Lower lobe of right lung (tissue), 2 donors: Measurements from ENCODE around the gene TNC. TPM values are rescaled to one million over a fixed set of nuclear protein-coding genes. Genes with fewer than 3 reads are reported as not detected.

Experiments used
- ATAC-seq, 2 donors: fragments of 200-7000 bp; cut with Tn5 transposase; one replicate each; pipeline ENCODE4 v1.9.1; 2020 to 2022; ENCODE audit warnings: mild to moderate bottlenecking in 2 of 2, moderate library complexity in 2 of 2
- DNase-seq: peaks from one replicate; pipeline ENCODE4 v3.0.0-alpha.2; 2020
- H3K27ac ChIP-seq: fragments of 200-600 bp; one replicate; pipeline ENCODE4 v1.8.0; 2022
- H3K27me3 ChIP-seq: fragments of 200-600 bp; one replicate; pipeline ENCODE4 v1.8.0; 2022; ENCODE audit warnings: low read depth
- H3K36me3 ChIP-seq: fragments of 200-600 bp; one replicate; pipeline ENCODE4 v1.8.0; 2022; ENCODE audit warnings: mild to moderate bottlenecking
- H3K4me1 ChIP-seq: fragments of 200-600 bp; one replicate; pipeline ENCODE4 v1.8.0; 2022
- H3K4me3 ChIP-seq: fragments of 200-600 bp; one replicate; pipeline ENCODE4 v1.8.0; 2022; ENCODE audit warnings: mild to moderate bottlenecking
- H3K9me3 ChIP-seq: fragments of 200-600 bp; one replicate; pipeline ENCODE4 v1.8.0; 2022
- intact Hi-C: fragments of 100-400 bp; cut with DNase I; formaldehyde crosslinking; loops from one replicate; pipeline ENCODE4 v1.11.0; 2022
- total RNA-seq: library from RNA; stranded (reverse); fragmentation: NEBNext Ultra II Directional; extraction: Animal tissue kit (Norgen Biotek cat#: 25700); gene quantifications from one replicate; pipeline ENCODE4 v1.2.1, GENCODE V29; 2021
- TF ChIP-seq, protein P1 (sequence below): fragments of 200-600 bp; IDR thresholded peaks from one replicate; pipeline ENCODE4 v1.8.0; 2022; ENCODE audit warnings: antibody characterized with exemption, mild to moderate bottlenecking
- donor health status: DM: no; HTN: yes; CAD: no; lungs with severe emphysema.

Gene TNC
- total RNA-seq, 1 donor from 2014 or later: 18.5 TPM

DNA sequence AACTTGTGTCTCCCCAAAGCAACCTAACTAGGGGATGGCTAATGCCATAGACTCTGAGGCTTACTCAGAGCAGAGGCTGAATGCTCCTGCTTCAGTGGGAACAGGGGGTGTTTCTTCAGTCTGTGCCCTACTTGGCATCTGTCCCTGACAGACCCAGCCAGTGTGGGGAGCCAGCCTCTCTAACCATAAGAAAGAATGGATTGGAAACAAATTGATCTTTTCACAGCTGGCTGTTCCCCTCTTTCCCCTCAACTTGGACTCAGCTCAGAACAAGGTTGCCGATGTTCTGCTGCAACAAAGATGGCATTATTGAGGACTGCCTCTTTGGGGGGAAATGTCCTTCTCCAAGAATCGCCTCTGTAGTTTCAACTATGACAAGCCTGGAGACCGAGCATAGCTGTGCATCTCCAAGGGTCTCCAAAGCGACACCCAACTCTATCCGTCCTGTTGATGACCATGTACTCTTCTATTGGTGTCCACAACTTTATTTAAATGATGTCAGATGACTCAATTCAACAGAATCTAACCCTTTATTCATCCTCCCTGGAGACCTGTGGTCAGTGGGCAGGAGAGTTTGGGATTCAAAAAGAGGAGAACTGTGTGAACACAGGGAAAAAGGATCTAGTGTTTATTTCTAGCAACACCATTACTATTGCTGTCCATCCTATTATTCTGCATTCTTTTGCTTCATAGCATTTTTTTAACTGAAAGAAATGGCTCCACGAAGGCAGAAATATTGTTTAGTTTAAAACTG, 24.7 kb upstream of the TNC start:
- ATAC-seq (no peak), DNase-seq (no peak)
- Histone ChIP-seq H3K27ac (no peak overlapping the region), H3K36me3 (no peaks in the 10 kb centered on the region), H3K4me3 (no peak overlapping the region), H3K9me3 (no peaks in the 10 kb centered on the region), H3K27me3 (no peaks in the 10 kb centered on the region), H3K4me1 (no peaks in the 10 kb centered on the region)
- intact Hi-C loops: no loop called here
- TF ChIP-seq, protein P1, sequence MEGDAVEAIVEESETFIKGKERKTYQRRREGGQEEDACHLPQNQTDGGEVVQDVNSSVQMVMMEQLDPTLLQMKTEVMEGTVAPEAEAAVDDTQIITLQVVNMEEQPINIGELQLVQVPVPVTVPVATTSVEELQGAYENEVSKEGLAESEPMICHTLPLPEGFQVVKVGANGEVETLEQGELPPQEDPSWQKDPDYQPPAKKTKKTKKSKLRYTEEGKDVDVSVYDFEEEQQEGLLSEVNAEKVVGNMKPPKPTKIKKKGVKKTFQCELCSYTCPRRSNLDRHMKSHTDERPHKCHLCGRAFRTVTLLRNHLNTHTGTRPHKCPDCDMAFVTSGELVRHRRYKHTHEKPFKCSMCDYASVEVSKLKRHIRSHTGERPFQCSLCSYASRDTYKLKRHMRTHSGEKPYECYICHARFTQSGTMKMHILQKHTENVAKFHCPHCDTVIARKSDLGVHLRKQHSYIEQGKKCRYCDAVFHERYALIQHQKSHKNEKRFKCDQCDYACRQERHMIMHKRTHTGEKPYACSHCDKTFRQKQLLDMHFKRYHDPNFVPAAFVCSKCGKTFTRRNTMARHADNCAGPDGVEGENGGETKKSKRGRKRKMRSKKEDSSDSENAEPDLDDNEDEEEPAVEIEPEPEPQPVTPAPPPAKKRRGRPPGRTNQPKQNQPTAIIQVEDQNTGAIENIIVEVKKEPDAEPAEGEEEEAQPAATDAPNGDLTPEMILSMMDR: no peak

DNA sequence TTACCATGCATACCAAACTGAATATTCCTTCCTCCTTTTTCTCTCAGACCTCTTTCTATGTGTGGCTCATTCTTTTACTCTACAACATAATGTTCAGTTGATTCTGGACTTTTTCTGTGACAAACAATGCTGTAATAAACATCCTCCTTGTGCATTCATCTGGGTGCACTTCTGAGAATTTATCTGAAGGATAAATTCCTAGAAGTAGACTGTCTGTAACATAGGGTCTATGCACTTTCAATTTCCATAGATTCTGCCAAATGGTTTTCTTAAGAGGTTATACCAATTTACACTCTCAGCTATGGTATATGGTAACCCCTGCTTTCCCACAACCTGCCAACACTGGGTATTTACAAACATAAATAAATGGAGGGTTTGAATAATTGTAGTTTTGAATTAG, 24.1 kb upstream of the TNC start:
- Histone ChIP-seq H3K27ac (no peak overlapping the region), H3K4me1 (no peaks in the 10 kb centered on the region), H3K9me3 (no peaks in the 10 kb centered on the region), H3K4me3 (no peak overlapping the region), H3K27me3 (no peaks in the 10 kb centered on the region), H3K36me3 (no peaks in the 10 kb centered on the region)
- TF ChIP-seq, protein P1: no peak
- no peak for ATAC-seq
- no peak for DNase-seq
- intact Hi-C loops: no loop called here

DNA sequence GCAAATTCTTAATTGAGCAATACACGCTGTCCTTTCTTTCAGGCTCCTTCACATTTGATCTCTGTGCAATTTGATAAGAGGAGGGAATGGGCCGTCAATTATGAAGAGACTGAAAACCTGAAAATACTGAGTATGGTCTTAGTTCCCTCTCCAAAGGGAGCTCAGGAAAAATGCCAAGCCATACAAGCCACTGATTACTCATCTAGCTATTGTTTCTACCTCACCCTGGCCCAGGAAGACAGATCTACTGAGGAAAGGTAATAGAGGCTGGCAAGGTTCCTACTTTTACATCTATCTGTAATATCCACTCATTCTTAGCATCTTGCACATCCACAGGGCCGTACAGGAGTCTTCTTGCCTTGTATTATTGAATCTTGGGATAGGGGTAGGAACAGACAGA, 23.7 kb upstream of the TNC start:
- Histone ChIP-seq H3K4me1 (no peaks in the 10 kb centered on the region), H3K4me3 (no peak overlapping the region), H3K9me3 (no peaks in the 10 kb centered on the region), H3K27me3 (no peaks in the 10 kb centered on the region), H3K27ac (no peak overlapping the region), H3K36me3 (no peaks in the 10 kb centered on the region)
- ATAC-seq (no peak), DNase-seq (no peak)
- TF ChIP-seq, protein P1: no peak
- intact Hi-C loops: no loop called here

DNA sequence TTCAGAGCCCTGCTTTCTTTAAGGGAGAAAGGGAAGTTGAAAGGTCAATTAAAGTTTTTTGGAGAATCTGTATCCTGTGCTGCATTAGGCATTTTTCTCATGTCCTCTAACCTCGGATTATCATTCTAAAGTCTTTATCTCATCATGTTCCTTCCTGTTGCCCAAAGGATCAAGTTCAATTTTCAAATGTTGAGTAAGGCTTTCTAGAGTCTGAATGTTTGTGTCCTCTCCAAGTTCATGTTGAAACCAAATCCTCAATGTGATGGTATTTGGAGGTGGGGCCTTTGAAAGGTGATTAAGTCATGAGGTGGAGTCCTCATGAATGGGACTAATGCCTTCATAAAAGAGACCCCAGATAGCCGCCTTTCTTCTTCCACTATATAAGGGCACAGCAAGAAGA, 20.2 kb upstream of the TNC start:
- Histone ChIP-seq H3K4me1 (no peaks in the 10 kb centered on the region), H3K4me3 (no peak overlapping the region), H3K9me3 (no peaks in the 10 kb centered on the region), H3K27ac (no peak overlapping the region), H3K27me3 (no peaks in the 10 kb centered on the region), H3K36me3 (no peaks in the 10 kb centered on the region)
- DNase-seq: no peak
- intact Hi-C loops: no loop called here
- no peak for ATAC-seq
- TF ChIP-seq, protein P1: no peak

DNA sequence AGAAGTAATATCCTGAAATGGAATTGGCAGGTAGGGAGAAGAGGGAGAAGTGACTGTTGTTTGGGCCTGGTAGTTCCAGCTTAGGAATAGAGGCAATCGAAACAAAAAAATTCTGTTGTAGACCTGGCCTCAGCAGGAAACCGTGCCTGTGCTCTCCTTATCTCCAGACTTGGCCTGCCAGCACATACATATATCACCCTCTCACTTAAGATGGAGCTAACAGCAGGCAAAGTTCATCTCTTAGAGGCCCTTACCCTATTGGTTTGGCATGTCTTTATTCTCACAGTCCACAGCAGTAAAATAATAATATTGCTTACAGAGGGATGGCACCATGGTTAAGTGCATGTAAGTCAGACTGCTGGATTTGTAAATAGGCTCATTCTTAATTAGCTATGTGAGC, 19.6 kb upstream of the TNC start:
- H3K4me1 ChIP-seq: no peaks in the 10 kb centered on the region
- H3K4me3 ChIP-seq: no peak overlapping the region
- ATAC-seq (no peak), DNase-seq (no peak)
- H3K27me3 ChIP-seq: no peaks in the 10 kb centered on the region
- no peak overlapping the region for H3K27ac ChIP-seq
- H3K36me3 ChIP-seq: no peaks in the 10 kb centered on the region
- intact Hi-C loops: no loop called here
- H3K9me3 ChIP-seq: no peaks in the 10 kb centered on the region
- TF ChIP-seq, protein P1: no peak
